HG03139 (cell line): ENCODE measurements around the gene ATP6V0A4.

Experiments used
- ATAC-seq: cut with Tn5 transposase; IDR thresholded peaks from one replicate; pipeline ENCODE4 v1.9.1; 2021; ENCODE audit not compliant: unreplicated experiment

Gene ATP6V0A4

GRCh38 chr7:138663725-138664710 is 134.0 kb downstream of the ATP6V0A4 start:
- no peak for ATAC-seq

GRCh38 chr7:138662991-138663320 is 135.0 kb downstream of the ATP6V0A4 start:
- no peak for ATAC-seq

DNA sequence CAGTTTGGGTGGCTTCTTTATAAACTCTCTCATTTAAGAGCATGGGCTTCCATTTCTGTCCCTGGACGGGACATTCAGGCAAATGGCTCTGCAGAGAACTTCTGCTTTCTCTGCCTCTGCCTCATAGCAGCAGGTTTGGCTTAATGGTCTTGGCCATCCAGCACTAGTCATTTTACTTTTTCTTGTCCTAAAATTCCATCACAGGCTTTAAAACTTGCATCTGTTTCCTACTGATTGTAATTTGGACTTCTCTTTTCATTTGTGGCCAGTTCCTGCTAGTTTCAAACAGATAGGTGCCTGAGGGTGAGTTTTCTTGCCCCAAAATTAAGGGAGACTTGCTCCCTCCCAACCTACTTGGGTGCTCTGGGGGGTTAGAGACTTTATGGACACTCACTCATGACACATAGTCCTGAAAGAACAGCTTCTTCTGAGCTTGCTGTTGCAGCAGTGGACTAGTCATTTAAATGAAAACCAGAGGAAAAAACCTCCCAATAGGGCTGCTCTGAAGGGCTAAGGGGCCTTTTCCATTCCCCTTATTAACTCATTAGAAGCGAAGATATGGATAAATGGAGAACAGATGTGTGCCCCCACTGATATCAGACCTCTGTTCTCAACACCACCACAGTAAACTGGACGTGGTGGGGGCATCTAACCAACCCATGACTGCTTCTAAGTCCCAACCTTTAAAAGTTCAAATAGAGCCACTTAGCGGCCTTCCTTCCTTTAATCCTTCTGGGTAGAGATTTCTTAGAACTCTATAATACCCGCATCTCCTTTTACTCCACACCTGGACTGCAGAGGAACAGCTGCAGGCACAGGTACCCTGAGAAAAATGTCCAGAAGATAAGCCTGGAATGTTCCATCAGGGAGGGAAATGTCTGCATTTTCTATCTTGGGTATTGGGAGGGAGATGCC is 135.7 kb downstream of the ATP6V0A4 start:
- no peak for ATAC-seq

GRCh38 chr7:138661069-138661635 is 136.8 kb downstream of the ATP6V0A4 start:
- no peak for ATAC-seq

DNA sequence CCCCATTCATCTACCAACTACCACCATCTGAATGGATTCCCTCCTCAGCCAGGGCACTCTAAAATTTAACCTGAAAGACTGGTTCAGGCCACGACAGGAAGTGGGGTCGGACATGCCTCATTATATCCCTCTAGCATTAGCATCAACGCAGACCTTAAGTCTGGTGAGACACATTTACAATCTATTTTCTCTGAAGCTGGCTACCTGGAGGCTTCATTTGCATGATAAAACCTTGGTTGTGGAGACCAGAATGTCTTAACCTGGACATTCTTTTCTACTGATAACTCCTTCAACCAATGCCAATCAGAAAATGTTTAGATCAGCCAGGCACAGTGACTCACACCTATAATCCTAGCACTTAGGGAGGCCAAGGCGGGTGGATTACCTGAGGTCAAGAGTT is 139.1 kb downstream of the ATP6V0A4 start:
- ATAC-seq: no peak

DNA sequence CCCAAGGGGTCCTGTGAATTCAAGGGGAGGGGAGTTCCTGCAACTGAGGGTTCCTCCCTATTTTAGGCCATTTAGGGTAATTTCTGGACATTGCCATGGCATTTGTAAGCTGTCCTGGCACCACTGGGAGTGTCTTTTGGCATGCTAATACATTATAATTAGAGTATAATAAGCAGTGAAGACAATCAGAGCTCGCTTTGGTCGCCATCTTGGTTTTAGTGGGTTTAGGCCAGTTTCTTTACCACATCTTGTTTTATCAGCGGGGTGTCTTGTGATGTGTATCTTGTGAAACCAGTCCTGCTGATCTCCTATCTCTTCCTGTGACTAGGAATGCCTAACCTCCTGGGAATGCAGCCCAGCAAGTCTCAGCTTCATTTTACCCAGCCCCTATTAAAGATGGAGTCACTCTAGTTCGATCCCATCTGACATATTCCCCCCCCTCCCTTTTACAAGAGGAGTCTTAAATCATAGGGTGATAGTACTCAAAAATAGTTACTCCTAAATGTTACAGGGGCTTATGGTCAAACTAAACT is 140.1 kb downstream of the ATP6V0A4 start:
- ATAC-seq: no peak

DNA sequence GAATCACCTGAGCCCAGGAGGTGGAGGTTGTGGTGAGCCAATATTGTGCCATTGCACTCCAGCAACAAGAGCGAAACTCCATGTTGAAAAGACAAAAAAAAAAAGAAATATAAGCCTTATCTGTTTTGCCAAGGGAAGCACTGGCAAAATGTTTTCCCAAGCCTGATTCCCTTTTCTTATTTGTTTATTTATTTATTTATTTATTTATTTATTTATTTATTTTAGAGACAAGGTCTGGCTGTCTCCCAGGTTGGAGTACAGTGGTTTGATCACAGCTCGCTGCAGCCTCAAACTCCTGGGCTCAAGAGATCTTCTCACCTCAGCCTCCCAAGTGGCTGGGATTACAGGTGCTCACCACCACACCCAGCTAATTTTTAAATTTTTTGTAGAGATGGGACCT is 141.0 kb downstream of the ATP6V0A4 start:
- no peak for ATAC-seq
